GM03348 (cell line): Measurements from ENCODE around the gene EDN3.

Source experiments
- DNase-seq: peaks from one replicate; pipeline ENCODE4 v3.0.0; 2012; ENCODE audit warnings: low spot score

EDN3 gene

GRCh38 chr20:59308493-59309201 lies 8.2 kb downstream of the EDN3 start:
- no peak for DNase-seq

- DNase-seq = no peak
Measured at GRCh38 chr20:59309218-59309617, 8.8 kb downstream of the EDN3 start.

- DNase-seq = no peak
Measured at GRCh38 chr20:59314997-59315396, 14.6 kb downstream of the EDN3 start.

GRCh38 chr20:59316911-59317731 lies 16.7 kb downstream of the EDN3 start:
- DNase-seq = no peak

- DNase-seq = no peak
Measured at GRCh38 chr20:59318201-59318790, 17.9 kb downstream of the EDN3 start.

GRCh38 chr20:59318803-59319202 lies 18.4 kb downstream of the EDN3 start:
- no peak for DNase-seq

- DNase-seq = no peak
Measured at GRCh38 chr20:59320426-59320825, 20.0 kb downstream of the EDN3 start.

GRCh38 chr20:59320854-59321647 lies 20.6 kb downstream of the EDN3 start:
- DNase-seq = no peak

GRCh38 chr20:59322081-59322480 lies 21.7 kb downstream of the EDN3 start:
- no peak for DNase-seq

GRCh38 chr20:59322585-59323454 lies 22.4 kb downstream of the EDN3 start:
- DNase-seq = peak; percentile 47

- no peak for DNase-seq
Measured at GRCh38 chr20:59323731-59324130, 23.3 kb downstream of the EDN3 start.

- no peak for DNase-seq
Measured at GRCh38 chr20:59324521-59325141, 24.2 kb downstream of the EDN3 start.

- no peak for DNase-seq
Measured at GRCh38 chr20:59325142-59325523, 24.7 kb downstream of the EDN3 start.

GRCh38 chr20:59326188-59326587 lies 25.8 kb downstream of the EDN3 start:
- no peak for DNase-seq

- no peak for DNase-seq
Measured at GRCh38 chr20:59328071-59328470, 27.7 kb downstream of the EDN3 start.

GRCh38 chr20:59331721-59332329 lies 31.4 kb downstream of the EDN3 start:
- no peak for DNase-seq

GRCh38 chr20:59333260-59333845 lies 32.9 kb downstream of the EDN3 start:
- DNase-seq = no peak

- no peak for DNase-seq
Measured at GRCh38 chr20:59333951-59334350, 33.5 kb downstream of the EDN3 start.

- no peak for DNase-seq
Measured at GRCh38 chr20:59334651-59335300, 34.4 kb downstream of the EDN3 start.

GRCh38 chr20:59335377-59335776 lies 35.0 kb downstream of the EDN3 start:
- DNase-seq = no peak
